Measurements from ENCODE around the gene FMNL2. TPM values are rescaled to one million over a fixed set of nuclear protein-coding genes. Genes with fewer than 3 reads are reported as not detected.
A peak's percentile ranks its signal among the peaks of the same experiment; 100 is the strongest.

FMNL2 gene
- total RNA-seq, 4 donors from 2014 or later, result 25.2 to 35.0 (median 27.4) TPM

DNA sequence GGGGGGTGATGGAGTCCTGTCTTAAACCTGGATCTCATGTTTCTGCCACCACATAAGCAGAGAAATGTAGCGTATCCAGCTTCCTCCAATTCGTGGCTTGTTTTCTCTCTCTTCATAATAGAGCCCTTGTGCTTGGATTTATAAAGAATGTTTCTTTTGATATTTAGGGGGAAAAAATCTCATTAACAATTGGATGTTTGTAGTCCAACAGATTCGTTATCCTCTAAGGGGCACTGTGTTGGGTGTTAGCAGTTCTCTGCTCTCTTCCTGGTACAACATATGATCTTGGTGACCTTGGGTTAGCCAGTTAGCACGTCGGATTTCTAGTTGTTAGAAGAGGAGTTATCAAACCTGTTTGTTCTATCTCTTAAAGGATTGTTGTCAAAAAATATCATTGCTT, 127.8 kb downstream of the FMNL2 start:
- ATAC-seq, result no peak
- 79 to 86% methylated on average over 5 of the region's 5 CpGs for WGBS, 2 donors (ENCODE audit: low coverage in 1 of 2)
- H3K4me3 ChIP-seq, result no peak overlapping the region
- no peaks in the 10 kb centered on the region for H3K27me3 ChIP-seq
- peaks cover 5 to 45% (median 22%) of the 10 kb centered on the region in 3 donors for H3K4me1 ChIP-seq
- H3K27ac ChIP-seq, result no peak overlapping the region
- H3K9me3 ChIP-seq, result no peaks in the 10 kb centered on the region
- no peaks in the 10 kb centered on the region for H3K36me3 ChIP-seq
- TF ChIP-seq EP300 (IDR thresholded peaks at IDR 0.05) (no peak), POLR2AphosphoS5 (IDR thresholded peaks at IDR 0.05) (no peak), POLR2A (IDR thresholded peaks at IDR 0.05) (no peak), CTCF (IDR thresholded peaks at IDR 0.05) (no peak)

- TF ChIP-seq POLR2A (IDR thresholded peaks at IDR 0.05) (no peak), POLR2AphosphoS5 (IDR thresholded peaks at IDR 0.05) (no peak), EP300 (IDR thresholded peaks at IDR 0.05) (no peak), CTCF (IDR thresholded peaks at IDR 0.05) (no peak)
- peak overlapping the region in 2 of 4 donors; percentile 2 to 52 for H3K27ac ChIP-seq
- H3K27me3 ChIP-seq, result no peaks in the 10 kb centered on the region
- H3K4me3 ChIP-seq, result no peak overlapping the region
- H3K36me3 ChIP-seq, result no peaks in the 10 kb centered on the region
- 82% methylated on average over 7 of the region's 7 CpGs; no CpG with 5 or more reads in 1 of the 2 donors for WGBS, 2 donors (ENCODE audit: low coverage in 1 of 2)
- H3K9me3 ChIP-seq, result no peaks in the 10 kb centered on the region
- peaks cover 5 to 67% (median 29%) of the 10 kb centered on the region in 3 donors for H3K4me1 ChIP-seq
- peak; percentile 25 for ATAC-seq
These were observed 130.0 kb downstream of the FMNL2 start for GRCh38 chr2:152464851-152465470.

DNA sequence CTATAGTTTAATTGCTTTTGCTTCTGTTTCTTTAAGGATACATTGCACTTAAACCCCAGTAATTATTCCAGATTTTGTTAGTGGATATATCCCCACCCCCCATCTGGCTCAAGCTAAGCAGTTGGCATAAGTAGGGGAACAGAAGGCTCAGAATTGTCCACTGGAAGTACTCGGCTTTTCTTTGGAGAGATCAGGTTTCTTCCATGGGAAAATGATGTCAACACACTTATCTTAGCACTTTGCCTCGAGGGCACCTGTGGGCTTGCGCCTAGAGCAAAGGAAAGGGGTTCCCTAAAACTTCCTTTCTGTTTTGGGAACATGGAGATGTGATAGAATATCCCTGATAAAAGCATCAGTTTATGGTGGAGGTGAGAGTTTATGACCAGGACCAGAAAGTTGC, 130.6 kb downstream of the FMNL2 start:
- WGBS, 2 donors (ENCODE audit: low coverage in 1 of 2), result 31 to 55% methylated on average over 2 to 3 of the region's 3 CpGs
- no peak for ATAC-seq

DNA sequence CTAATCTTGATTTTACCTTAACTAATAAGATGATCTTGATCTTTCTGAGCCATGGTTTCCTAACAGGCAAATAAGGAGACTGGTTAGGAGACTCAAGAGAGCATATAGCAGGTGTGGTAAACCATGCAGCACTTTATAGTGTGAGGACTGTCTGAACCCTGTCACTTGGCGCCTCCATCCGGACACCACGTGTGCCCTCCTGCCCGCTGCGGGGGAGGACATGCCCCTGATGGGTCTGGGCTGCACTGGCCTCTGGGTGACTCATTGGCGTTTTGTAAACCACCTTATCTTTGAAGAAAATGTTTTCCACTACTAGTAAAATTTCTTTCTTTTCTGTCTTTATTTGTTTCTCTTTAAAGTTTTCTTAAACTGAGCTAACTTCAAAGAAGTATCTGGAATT, 131.1 kb downstream of the FMNL2 start:
- Histone ChIP-seq H3K4me3 (no peak overlapping the region), H3K9me3 (no peaks in the 10 kb centered on the region), H3K27me3 (no peaks in the 10 kb centered on the region), H3K27ac (peak overlapping the region in 2 of 4 donors; percentile 18 to 52), H3K36me3 (no peaks in the 10 kb centered on the region), H3K4me1 (peaks cover 5 to 76% (median 29%) of the 10 kb centered on the region in 3 donors)
- TF ChIP-seq CTCF (IDR thresholded peaks at IDR 0.05) (no peak), EP300 (IDR thresholded peaks at IDR 0.05) (no peak)
- 50 to 54% methylated on average over 2 to 6 of the region's 6 CpGs for WGBS, 2 donors (ENCODE audit: low coverage in 1 of 2)
- no peak for ATAC-seq

More for the DNA sequence above, 130.6 kb downstream of the FMNL2 start:
- Histone ChIP-seq H3K27me3 (no peaks in the 10 kb centered on the region), H3K4me3 (no peak overlapping the region), H3K9me3 (no peaks in the 10 kb centered on the region), H3K4me1 (peaks cover 5 to 71% (median 29%) of the 10 kb centered on the region in 3 donors), H3K27ac (peak overlapping the region in 2 of 4 donors; percentile 2 to 52), H3K36me3 (no peaks in the 10 kb centered on the region)
- TF ChIP-seq EP300 (IDR thresholded peaks at IDR 0.05), result no peak
- TF ChIP-seq CTCF (IDR thresholded peaks at IDR 0.05), result no peak
- TF ChIP-seq POLR2AphosphoS5 (IDR thresholded peaks at IDR 0.05), result no peak
- no peak for TF ChIP-seq POLR2A (IDR thresholded peaks at IDR 0.05)

GRCh38 chr2:152466980-152467676, 132.2 kb downstream of the FMNL2 start:
- Histone ChIP-seq H3K27ac (peak overlapping the region; percentile 18 to 53 (median 40)), H3K4me1 (peaks cover 5 to 87% (median 29%) of the 10 kb centered on the region in 3 donors), H3K9me3 (no peaks in the 10 kb centered on the region), H3K4me3 (no peak overlapping the region), H3K27me3 (no peaks in the 10 kb centered on the region), H3K36me3 (no peaks in the 10 kb centered on the region)
- TF ChIP-seq EP300 (IDR thresholded peaks at IDR 0.05) (no peak), POLR2AphosphoS5 (IDR thresholded peaks at IDR 0.05) (peak; percentile 69)
- WGBS, 2 donors (ENCODE audit: low coverage in 1 of 2), result 36 to 37% methylated on average over 10 of the region's 10 CpGs
- ATAC-seq, result peak; percentile 76
